Mesenchymal stem cell (in vitro differentiated cells and primary cell): ENCODE measurements around the gene TAAR5.

Source experiments
- DNase-seq: peaks from one replicate; pipeline ENCODE4 v3.0.0-alpha.2; 2013
- H2AFZ ChIP-seq: one replicate; pipeline ENCODE4 v1.6.1; 2013; ENCODE audit warnings: low read depth, mild to moderate bottlenecking, control low read depth, inconsistent platforms, low read length, moderate library complexity
- H2AK5ac ChIP-seq: 2 replicates; pipeline ENCODE4 v1.6.1; 2013; ENCODE audit warnings: low read length, moderate library complexity, mild to moderate bottlenecking, inconsistent platforms; ENCODE audit not compliant: severe bottlenecking
- H2BK120ac ChIP-seq: one replicate; pipeline ENCODE4 v1.6.1; 2013; ENCODE audit warnings: low read depth, mild to moderate bottlenecking, inconsistent platforms, low read length, moderate library complexity
- H2BK12ac ChIP-seq, 2 experiments: one replicate each; pipeline ENCODE4 v1.6.1; 2013; ENCODE audit warnings: inconsistent platforms in 2 of 2, low read length in 2 of 2, mild to moderate bottlenecking in 2 of 2, moderate library complexity in 2 of 2, control low read depth in 1 of 2
- H2BK15ac ChIP-seq: one replicate; pipeline ENCODE4 v1.6.1; 2013; ENCODE audit warnings: mild to moderate bottlenecking, low read depth, inconsistent platforms; ENCODE audit not compliant: poor library complexity, severe bottlenecking
- H2BK5ac ChIP-seq: 2 replicates; pipeline ENCODE4 v1.6.1; 2013; ENCODE audit warnings: low read depth, mild to moderate bottlenecking, low read length, control low read depth, inconsistent platforms; ENCODE audit not compliant: poor library complexity, severe bottlenecking
- H3K14ac ChIP-seq, 2 experiments: one replicate each; pipeline ENCODE4 v1.6.1; 2013; ENCODE audit warnings: inconsistent platforms in 2 of 2, low read length in 2 of 2, control low read depth in 1 of 2, mild to moderate bottlenecking in 1 of 2, moderate library complexity in 1 of 2
- H3K18ac ChIP-seq, 2 experiments: one replicate each; pipeline ENCODE4 v1.6.1; 2013; ENCODE audit warnings: inconsistent platforms in 2 of 2, low read length in 2 of 2, control low read depth in 1 of 2, low read depth in 1 of 2, mild to moderate bottlenecking in 1 of 2
- H3K23ac ChIP-seq, 2 experiments: one replicate each; pipeline ENCODE4 v1.6.1; 2013; ENCODE audit warnings: inconsistent platforms in 2 of 2, low read length in 2 of 2, mild to moderate bottlenecking in 2 of 2, moderate library complexity in 2 of 2, control low read depth in 1 of 2
- H3K27ac ChIP-seq: 2 replicates; pipeline ENCODE4 v1.5.1; 2013; ENCODE audit warnings: mild to moderate bottlenecking, moderate library complexity, low read length, control low read depth, inconsistent platforms; ENCODE audit not compliant: poor library complexity, severe bottlenecking
- H3K27me3 ChIP-seq, 2 experiments: 2 replicates each; pipeline versions ENCODE4 v1.6.1 to v1.7.0; 2013; ENCODE audit warnings: low read length in 2 of 2, mild to moderate bottlenecking in 2 of 2, moderate library complexity in 2 of 2, control low read depth in 1 of 2, inconsistent platforms in 1 of 2; ENCODE audit not compliant: control insufficient read depth in 1 of 2, insufficient read depth in 1 of 2
- H3K36me3 ChIP-seq, 2 experiments: 2 replicates each; pipeline versions ENCODE4 v1.6.1 to v1.7.0; 2013; ENCODE audit warnings: low read length in 2 of 2, control low read depth in 1 of 2, inconsistent platforms in 1 of 2, low read depth in 1 of 2, mild to moderate bottlenecking in 1 of 2; ENCODE audit not compliant: insufficient read depth in 2 of 2, control insufficient read depth in 1 of 2
- H3K4ac ChIP-seq, 2 experiments: one replicate each; pipeline ENCODE4 v1.6.1; 2013; ENCODE audit warnings: inconsistent platforms in 2 of 2, low read length in 2 of 2, mild to moderate bottlenecking in 2 of 2, moderate library complexity in 2 of 2, control low read depth in 1 of 2, low read depth in 1 of 2
- H3K4me1 ChIP-seq: 2 replicates; pipeline ENCODE4 v1.6.1; 2013; ENCODE audit warnings: low read depth, low read length, control low read depth; ENCODE audit not compliant: control insufficient read depth, insufficient read depth
- H3K4me2 ChIP-seq: 2 replicates; pipeline ENCODE4 v1.6.1; 2013; ENCODE audit warnings: low read length, mild to moderate bottlenecking, inconsistent platforms; ENCODE audit not compliant: poor library complexity, severe bottlenecking
- H3K4me3 ChIP-seq, 2 experiments: 2 replicates each; pipeline versions ENCODE4 v1.5.1 to v1.7.0; 2013; ENCODE audit warnings: low read length in 2 of 2, mild to moderate bottlenecking in 2 of 2, control low read depth in 1 of 2, low read depth in 1 of 2; ENCODE audit not compliant: insufficient read depth in 1 of 2
- H3K79me1 ChIP-seq: replicated peaks from 2 replicates; pipeline ENCODE4 v1.6.1; 2013; ENCODE audit warnings: mild to moderate bottlenecking, control low read depth, low read length, inconsistent platforms; ENCODE audit not compliant: poor library complexity, severe bottlenecking
- H3K9ac ChIP-seq: 2 replicates; pipeline ENCODE4 v1.7.0; 2013; ENCODE audit warnings: mild to moderate bottlenecking, low read length, moderate library complexity
- H3K9me3 ChIP-seq: 2 replicates; pipeline ENCODE4 v1.7.0; 2013; ENCODE audit warnings: mild to moderate bottlenecking, low read length; ENCODE audit not compliant: control insufficient read depth
- H4K8ac ChIP-seq: one replicate; pipeline ENCODE4 v1.6.1; 2013; ENCODE audit warnings: inconsistent platforms, mild to moderate bottlenecking, low read length, moderate library complexity
- H4K91ac ChIP-seq: one replicate; pipeline ENCODE4 v1.6.1; 2013; ENCODE audit warnings: mild to moderate bottlenecking, low read length, inconsistent platforms
- WGBS: methylation state at CpG from one replicate; pipeline ENCODE4 v1.1.7; 2013; ENCODE audit warnings: mixed read lengths; 5-methylcytosine and 5-hydroxymethylcytosine counted together

Gene TAAR5

GRCh38 chr6:132634796-132635195 lies 45.3 kb upstream of the TAAR5 start:
- no peak overlapping the region for H3K4me2 ChIP-seq
- H3K4me1 ChIP-seq: no peaks in the 10 kb centered on the region
- H3K9me3 ChIP-seq: peaks cover 5% of the 10 kb centered on the region
- no peak overlapping the region for H3K18ac ChIP-seq
- WGBS: 89% methylated on average over 4 of the region's 4 CpGs
- H3K79me1 ChIP-seq: no peaks in the 10 kb centered on the region
- H3K4ac ChIP-seq: no peak overlapping the region
- H3K27ac ChIP-seq: no peak overlapping the region
- H2BK12ac ChIP-seq: no peak overlapping the region
- H4K8ac ChIP-seq: no peak overlapping the region
- no peak overlapping the region for H2AFZ ChIP-seq
- no peak overlapping the region for H3K4me3 ChIP-seq
- no peak overlapping the region for H2BK15ac ChIP-seq
- no peaks in the 10 kb centered on the region for H3K36me3 ChIP-seq
- peaks cover 10 to 25% of the 10 kb centered on the region in 2 experiments for H3K27me3 ChIP-seq
- H2BK120ac ChIP-seq: no peak overlapping the region
- H2BK5ac ChIP-seq: no peak overlapping the region
- no peak overlapping the region for H2AK5ac ChIP-seq
- H4K91ac ChIP-seq: no peak overlapping the region
- DNase-seq: no peak
- no peak overlapping the region for H3K9ac ChIP-seq
- H3K23ac ChIP-seq: no peak overlapping the region
- H3K14ac ChIP-seq: no peak overlapping the region

- no peak overlapping the region for H3K27ac ChIP-seq
- WGBS: 87% methylated on average over 2 of the region's 2 CpGs
- H3K9ac ChIP-seq: no peak overlapping the region
Measured at GRCh38 chr6:132633362-132633761, 43.8 kb upstream of the TAAR5 start.

DNA sequence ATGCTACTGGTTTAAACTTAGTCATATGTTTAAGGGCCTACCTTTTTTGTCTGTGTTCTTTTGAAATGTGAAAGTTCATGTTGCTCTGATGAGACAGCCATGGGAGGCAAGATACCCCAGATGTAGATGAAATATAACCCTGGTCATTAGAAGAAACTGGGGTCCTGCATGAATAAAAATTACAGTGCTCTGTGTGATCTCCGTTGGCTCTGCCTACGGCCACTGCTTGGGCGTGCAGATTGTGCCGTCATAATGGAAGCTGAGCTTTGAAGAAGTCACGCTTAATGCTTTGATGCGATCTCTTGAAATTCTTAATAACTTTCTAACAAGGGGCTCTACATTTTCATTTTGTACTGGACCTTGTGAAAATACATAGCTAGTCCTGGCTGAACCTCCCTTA lies 34.6 kb upstream of the TAAR5 start, which contains the start of gene TAAR2:
Gene TAAR2 (minus strand): TSS at position 101 of the 400 bp plus-strand sequence. CDS start 0 bp downstream, at position 101.
- no peaks in the 10 kb centered on the region for H3K36me3 ChIP-seq
- H2AK5ac ChIP-seq: no peak within 1 kb of the TSS
- H3K14ac ChIP-seq: no peak within 1 kb of the TSS
- no peak within 1 kb of the TSS for H3K27ac ChIP-seq
- H2BK5ac ChIP-seq: no peak within 1 kb of the TSS
- H3K23ac ChIP-seq: no peak within 1 kb of the TSS
- H3K4me2 ChIP-seq: no peak within 1 kb of the TSS
- no peak within 1 kb of the TSS for H3K4me3 ChIP-seq
- no peak within 1 kb of the TSS for H2AFZ ChIP-seq
- H3K4me1 ChIP-seq: no peaks in the 10 kb centered on the region
- no peak within 1 kb of the TSS for H2BK15ac ChIP-seq
- no peak within 1 kb of the TSS for H3K9ac ChIP-seq
- H2BK12ac ChIP-seq: no peak within 1 kb of the TSS
- H4K8ac ChIP-seq: no peak within 1 kb of the TSS
- no peaks in the 10 kb centered on the region for H3K9me3 ChIP-seq
- H2BK120ac ChIP-seq: no peak within 1 kb of the TSS
- 88% methylated on average over 6 of the region's 6 CpGs for WGBS
- no peaks in the 10 kb centered on the region for H3K79me1 ChIP-seq
- no peak within 1 kb of the TSS for H3K4ac ChIP-seq
- no peak for DNase-seq
- H3K27me3 ChIP-seq: peaks cover 0 to 18% of the 10 kb centered on the region in 2 experiments
- H4K91ac ChIP-seq: no peak within 1 kb of the TSS
- H3K18ac ChIP-seq: no peak within 1 kb of the TSS

More at GRCh38 chr6:132633362-132633761, 43.8 kb upstream of the TAAR5 start:
- no peak overlapping the region for H4K91ac ChIP-seq
- no peak overlapping the region for H4K8ac ChIP-seq
- peaks cover 5% of the 10 kb centered on the region for H3K9me3 ChIP-seq
- H3K4me1 ChIP-seq: no peaks in the 10 kb centered on the region
- H3K79me1 ChIP-seq: no peaks in the 10 kb centered on the region
- H2BK12ac ChIP-seq: no peak overlapping the region
- no peak overlapping the region for H2AK5ac ChIP-seq
- no peaks in the 10 kb centered on the region for H3K36me3 ChIP-seq
- H2BK120ac ChIP-seq: no peak overlapping the region
- no peak overlapping the region for H2AFZ ChIP-seq
- no peak for DNase-seq
- no peak overlapping the region for H3K23ac ChIP-seq
- H3K14ac ChIP-seq: no peak overlapping the region
- H3K4me3 ChIP-seq: no peak overlapping the region
- no peak overlapping the region for H2BK5ac ChIP-seq
- peaks cover 10 to 25% of the 10 kb centered on the region in 2 experiments for H3K27me3 ChIP-seq
- H2BK15ac ChIP-seq: no peak overlapping the region
- H3K4ac ChIP-seq: no peak overlapping the region
- H3K18ac ChIP-seq: no peak overlapping the region
- H3K4me2 ChIP-seq: no peak overlapping the region

- Histone ChIP-seq H2BK12ac (no peak overlapping the region), H3K14ac (no peak overlapping the region), H3K27me3 (peaks cover 0 to 18% of the 10 kb centered on the region in 2 experiments), H2AK5ac (no peak overlapping the region), H2BK5ac (no peak overlapping the region), H4K91ac (no peak overlapping the region), H2BK15ac (no peak overlapping the region), H3K9me3 (no peaks in the 10 kb centered on the region), H2BK120ac (no peak overlapping the region), H3K79me1 (no peaks in the 10 kb centered on the region), H3K27ac (no peak overlapping the region), H3K9ac (no peak overlapping the region), H2AFZ (no peak overlapping the region), H3K4me1 (no peaks in the 10 kb centered on the region), H3K18ac (no peak overlapping the region), H3K4ac (no peak overlapping the region), H3K4me2 (no peak overlapping the region), H4K8ac (no peak overlapping the region), H3K4me3 (no peak overlapping the region), H3K36me3 (no peaks in the 10 kb centered on the region), H3K23ac (no peak overlapping the region)
- 55% methylated on average over 3 of the region's 6 CpGs for WGBS
- no peak for DNase-seq
Measured at GRCh38 chr6:132623106-132623845, 33.7 kb upstream of the TAAR5 start.
